HEK293 (cell line): ENCODE data around the gene SYNJ2.

ENCODE experiments used
- CTCF ChIA-PET: fragments of 350-600 bp; formaldehyde crosslinking; extraction: SDS; loops from one replicate; lab custom pipeline; 2021; ENCODE audit warnings: antibody characterized with exemption; lab: Yijun Ruan, JAX
- POLR2A ChIA-PET: fragments of 300-600 bp; formaldehyde crosslinking; extraction: SDS; loops from one replicate; lab custom pipeline; 2020; ENCODE audit warnings: antibody characterized with exemption, inconsistent platforms; lab: Yijun Ruan, JAX
- H3K27ac ChIP-seq: fragments of 200-500 bp; sonication (Bioruptor generic); 2 replicates; pipeline ENCODE4 v1.5.1; 2014; ENCODE audit warnings: low read depth, low read length, control low read depth, inconsistent platforms; ENCODE audit errors: extremely low read depth
- H3K36me3 ChIP-seq, 2 experiments: fragments of 200-500 bp in 1 of 2; sonication (Bioruptor generic) in 1 of 2; 1 replicate in 1 of 2; 2 replicates in 1 of 2; pipeline ENCODE4 v1.5.1; 2014 to 2017; ENCODE audit warnings: inconsistent platforms in 2 of 2, low read length in 2 of 2; ENCODE audit not compliant: control insufficient read depth in 2 of 2, insufficient read depth in 1 of 2
- H3K4me1 ChIP-seq: fragments of 200-500 bp; sonication (Bioruptor generic); 2 replicates; pipeline ENCODE4 v1.5.1; 2014; ENCODE audit warnings: mild to moderate bottlenecking, low read length, inconsistent platforms; ENCODE audit not compliant: control insufficient read depth, insufficient read depth
- H3K4me3 ChIP-seq: 2 replicates; pipeline ENCODE4 v1.5.1; 2011; ENCODE audit warnings: low read depth, mild to moderate bottlenecking, control low read depth, low read length, moderate library complexity
- H3K9me3 ChIP-seq: fragments of 200-500 bp; sonication (Bioruptor generic); 2 replicates; pipeline ENCODE4 v1.5.1; 2014; ENCODE audit warnings: low read depth, low read length, inconsistent platforms; ENCODE audit not compliant: control insufficient read depth, insufficient read depth
- ATF2 ChIP-seq: fragments of 450-650 bp; formaldehyde crosslinking; IDR thresholded peaks from 2 replicates; pipeline ENCODE4 v1.5.1; 2016; ENCODE audit warnings: missing biosample characterization, missing genetic modification characterization, low read depth
- BCL6B ChIP-seq: fragments of 450-650 bp; formaldehyde crosslinking; IDR thresholded peaks from 2 replicates; pipeline ENCODE4 v1.5.1; 2017; ENCODE audit warnings: missing biosample characterization, missing genetic modification characterization
- IKZF3 ChIP-seq: fragments of 450-650 bp; IDR thresholded peaks from 2 replicates; pipeline ENCODE4 v1.5.0; 2018; ENCODE audit warnings: missing biosample characterization, mild to moderate bottlenecking, missing genetic modification characterization, moderate library complexity
- KLF7 ChIP-seq: fragments of 450-650 bp; formaldehyde crosslinking; IDR thresholded peaks from 2 replicates; pipeline ENCODE4 v1.5.1; 2016; ENCODE audit warnings: missing biosample characterization, missing genetic modification characterization, borderline replicate concordance
- SETDB1 ChIP-seq: IDR thresholded peaks from one replicate; pipeline ENCODE4 v1.6.1; 2017; ENCODE audit warnings: mild to moderate bottlenecking, low read length, moderate library complexity, mixed read lengths; ENCODE audit not compliant: insufficient read length
- ZNF121 ChIP-seq: fragments of 450-650 bp; formaldehyde crosslinking; IDR thresholded peaks from 2 replicates; pipeline ENCODE4 v1.5.1; 2016; ENCODE audit warnings: missing biosample characterization, missing genetic modification characterization
- ZNF157 ChIP-seq: fragments of 450-650 bp; formaldehyde crosslinking; IDR thresholded peaks from 2 replicates; pipeline ENCODE4 v1.5.1; 2016; ENCODE audit warnings: missing biosample characterization, missing genetic modification characterization
- ZNF404 ChIP-seq: fragments of 450-650 bp; formaldehyde crosslinking; IDR thresholded peaks from 2 replicates; pipeline ENCODE4 v1.5.1; 2017; ENCODE audit warnings: missing biosample characterization, missing genetic modification characterization
- ZNF529 ChIP-seq: fragments of 450-650 bp; formaldehyde crosslinking; IDR thresholded peaks from 2 replicates; pipeline ENCODE4 v1.5.1; 2017; ENCODE audit warnings: missing genetic modification characterization, missing biosample characterization; ENCODE audit not compliant: insufficient replicate concordance
- TF ChIP-seq, protein P1 (sequence below): fragments of 450-650 bp; formaldehyde crosslinking; IDR thresholded peaks from 2 replicates; pipeline ENCODE4 v1.5.1; 2016; ENCODE audit warnings: missing biosample characterization, missing genetic modification characterization

SYNJ2 gene

DNA sequence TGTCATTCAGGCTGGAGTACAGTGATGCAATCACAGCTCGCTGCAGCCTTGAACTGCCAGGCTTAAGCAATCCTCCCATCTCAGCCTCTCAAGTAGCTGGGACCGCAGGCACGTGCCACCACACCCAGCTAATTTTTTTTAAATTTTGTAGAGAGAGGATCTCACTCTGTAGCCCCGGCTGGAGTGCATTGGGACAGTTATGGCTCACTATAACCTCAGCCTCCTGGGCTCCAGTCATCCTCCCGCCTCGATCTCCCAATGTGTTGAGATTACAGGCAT lies 99.9 kb downstream of the SYNJ2 start:
- H3K4me3 ChIP-seq = no peak overlapping the region
- ChIA-PET POLR2A (interaction anchor here (0.6 kb wide), 1 partner anchor 424 kb away, joined by 3 read pairs; no protein-coding TSS in a partner anchor), CTCF (interaction anchor here (1.0 to 2.0 kb wide), 2 partner anchors 9 to 55 kb away, joined by 3 to 10 read pairs; no protein-coding TSS in a partner anchor)
- peaks cover 30 to 92% of the 10 kb centered on the region in 2 experiments for H3K36me3 ChIP-seq
- H3K9me3 ChIP-seq = no peaks in the 10 kb centered on the region
- TF ChIP-seq ZNF121 (tag by site-specific recombination) (no peak), ZNF157 (tag by site-specific recombination) (no peak), ATF2 (tag by site-specific recombination) (no peak)
- H3K27ac ChIP-seq = no peak overlapping the region
- no peaks in the 10 kb centered on the region for H3K4me1 ChIP-seq

- H3K4me1 ChIP-seq = no peaks in the 10 kb centered on the region
- H3K9me3 ChIP-seq = no peaks in the 10 kb centered on the region
- POLR2A ChIA-PET = no interaction called here
- H3K36me3 ChIP-seq = peaks cover 19 to 89% of the 10 kb centered on the region in 2 experiments; a peak in 2 of 3 replicates
- peak overlapping the region; percentile 16; the same call in 1 of the 2 replicates for H3K27ac ChIP-seq
- no peak overlapping the region for H3K4me3 ChIP-seq
- CTCF ChIA-PET = interaction anchor here (0.6 to 0.7 kb wide), 2 partner anchors 12 to 45 kb away, joined by 5 to 6 read pairs; no protein-coding TSS in a partner anchor
- TF ChIP-seq ZNF404 (no peak), BCL6B (tag by site-specific recombination) (no peak)
Measured at GRCh38 chr6:158083455-158084325, 102.0 kb downstream of the SYNJ2 start.

DNA sequence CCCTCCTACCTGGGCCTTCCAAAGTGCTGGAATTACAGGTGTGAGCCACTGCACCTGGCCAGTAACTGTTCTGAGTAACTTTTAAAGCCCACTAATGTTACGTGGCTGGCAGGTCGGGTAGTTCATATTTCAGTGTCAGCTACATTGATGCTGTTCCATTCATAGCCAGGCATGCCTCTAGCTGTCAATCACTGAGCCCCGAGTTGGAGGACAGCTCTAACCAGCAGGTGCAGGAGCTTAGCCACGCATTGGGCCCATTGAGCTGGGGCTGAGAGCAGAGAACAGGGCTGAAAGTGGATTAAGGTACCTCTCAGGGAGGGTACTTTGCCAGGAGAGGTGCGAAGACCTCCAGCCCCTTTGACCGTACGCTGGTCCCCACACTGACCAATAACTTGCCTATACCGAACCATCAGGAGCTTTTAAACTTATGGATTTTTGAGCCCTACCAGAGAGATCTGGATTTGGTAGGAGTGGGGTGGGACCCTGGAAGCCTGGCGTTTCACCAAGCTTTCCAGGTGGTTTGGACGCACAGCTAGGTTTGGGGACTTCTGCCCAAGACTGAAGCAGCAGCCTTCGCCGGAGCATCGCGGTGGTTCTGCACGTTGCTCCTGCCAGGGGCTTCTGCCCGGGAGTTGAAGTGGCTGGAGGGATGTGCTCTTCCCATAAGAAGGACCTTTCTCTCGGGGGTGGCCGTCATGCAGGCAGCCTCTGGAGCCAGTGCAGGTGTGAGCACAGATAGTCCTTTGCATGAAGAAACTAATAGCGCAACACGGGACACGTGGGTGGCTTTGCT lies 103.8 kb downstream of the SYNJ2 start:
- Histone ChIP-seq H3K9me3 (no peaks in the 10 kb centered on the region), H3K36me3 (peaks cover 19 to 89% of the 10 kb centered on the region in 2 experiments; a peak in 2 of 3 replicates), H3K4me1 (no peaks in the 10 kb centered on the region), H3K27ac (no peak overlapping the region), H3K4me3 (no peak overlapping the region)
- POLR2A ChIA-PET = no interaction called here
- CTCF ChIA-PET = interaction anchor here (1.6 kb wide), 1 partner anchor 13 kb away, joined by 10 read pairs; no protein-coding TSS in a partner anchor
- TF ChIP-seq, protein P1, sequence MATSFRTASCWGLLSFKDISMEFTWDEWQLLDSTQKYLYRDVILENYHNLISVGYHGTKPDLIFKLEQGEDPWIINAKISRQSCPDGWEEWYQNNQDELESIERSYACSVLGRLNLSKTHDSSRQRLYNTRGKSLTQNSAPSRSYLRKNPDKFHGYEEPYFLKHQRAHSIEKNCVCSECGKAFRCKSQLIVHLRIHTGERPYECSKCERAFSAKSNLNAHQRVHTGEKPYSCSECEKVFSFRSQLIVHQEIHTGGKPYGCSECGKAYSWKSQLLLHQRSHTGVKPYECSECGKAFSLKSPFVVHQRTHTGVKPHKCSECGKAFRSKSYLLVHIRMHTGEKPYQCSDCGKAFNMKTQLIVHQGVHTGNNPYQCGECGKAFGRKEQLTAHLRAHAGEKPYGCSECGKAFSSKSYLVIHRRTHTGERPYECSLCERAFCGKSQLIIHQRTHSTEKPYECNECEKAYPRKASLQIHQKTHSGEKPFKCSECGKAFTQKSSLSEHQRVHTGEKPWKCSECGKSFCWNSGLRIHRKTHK (tag by site-specific recombination) = no peak
- no peak for TF ChIP-seq KLF7 (tag by site-specific recombination)
- no peak for TF ChIP-seq ZNF529 (tag by site-specific recombination)
- TF ChIP-seq IKZF3 (tag by site-specific recombination) = no peak
- no peak for TF ChIP-seq SETDB1
- TF ChIP-seq, all 188 proteins: peak for 0
